PC-3 (cell line): ENCODE results near the gene SULT4A1.

Experiments used
- CTCF ChIP-seq: fragments of 300-600 bp; sonication (generic); conservative IDR thresholded peaks from 2 replicates; pipeline ENCODE4 v1.5.1; 2017; ENCODE audit warnings: antibody characterized with exemption, low read depth, mild to moderate bottlenecking, low read length
- EZH2 ChIP-seq: fragments of 300-600 bp; sonication (generic); IDR thresholded peaks from one replicate; pipeline ENCODE4 v1.6.1; 2017; ENCODE audit warnings: antibody characterized with exemption, mild to moderate bottlenecking, low read length; ENCODE audit not compliant: unreplicated experiment
- EZH2phosphoT487 ChIP-seq: fragments of 300-600 bp; sonication (generic); IDR thresholded peaks from 2 replicates; pipeline ENCODE4 v1.6.1; 2018; ENCODE audit warnings: mild to moderate bottlenecking, antibody characterized with exemption, low read length, borderline replicate concordance

- no peak for TF ChIP-seq CTCF
- no peak for TF ChIP-seq EZH2phosphoT487
- TF ChIP-seq EZH2: no peak
Observed at GRCh38 chr22:43876866-43877509, 14.7 kb upstream of the SULT4A1 start.
